Measurements from ENCODE around the gene CASTOR1.
"Not testable (repeated sequence)": the region's sequence is repeated elsewhere in the genome, so short reads cannot be mapped to it uniquely, and the experiment has no call there.

CASTOR1 gene
- total RNA-seq = 0.18 to 2.5 (median 1.3) reads per million in 3 experiments

GRCh38 chr22:30289141-30289979 lies at the start of gene CASTOR1:
CASTOR1 (minus strand) TSS chr22:30289505; CDS start chr22:30289497, 8 bp downstream.
- DNase-seq = peak; percentile 80

GRCh38 chr22:30338802-30339201 lies 49.5 kb upstream of the CASTOR1 start:
- DNase-seq = no peak

- DNase-seq = not testable (repeated sequence)
Observed at GRCh38 chr22:30338341-30338740, 49.0 kb upstream of the CASTOR1 start.

- DNase-seq = no peak
Observed at GRCh38 chr22:30337461-30337778, 48.1 kb upstream of the CASTOR1 start.

GRCh38 chr22:30336752-30337460 lies 47.6 kb upstream of the CASTOR1 start:
- DNase-seq = no peak

- no peak for DNase-seq
Observed at GRCh38 chr22:30335236-30335635, 45.9 kb upstream of the CASTOR1 start.

- no peak for DNase-seq
Observed at GRCh38 chr22:30334646-30335045, 45.3 kb upstream of the CASTOR1 start.

GRCh38 chr22:30333707-30334087 lies 44.4 kb upstream of the CASTOR1 start:
- DNase-seq = no peak

GRCh38 chr22:30332994-30333706 lies 43.8 kb upstream of the CASTOR1 start:
- DNase-seq = no peak

- no peak for DNase-seq
Observed at GRCh38 chr22:30332551-30332950, 43.2 kb upstream of the CASTOR1 start.

GRCh38 chr22:30328466-30329049 lies 39.3 kb upstream of the CASTOR1 start:
- no peak for DNase-seq

GRCh38 chr22:30327864-30328345 lies 38.6 kb upstream of the CASTOR1 start:
- no peak for DNase-seq

GRCh38 chr22:30326706-30327362 lies 37.5 kb upstream of the CASTOR1 start, which contains the start of gene TBC1D10A:
TBC1D10A (minus strand) TSS chr22:30326941; CDS start chr22:30326881, 60 bp downstream.
- peak; percentile 93 for DNase-seq

- no peak for DNase-seq
Observed at GRCh38 chr22:30326255-30326705, 37.0 kb upstream of the CASTOR1 start.

- DNase-seq = no peak
Observed at GRCh38 chr22:30325724-30326254, 36.5 kb upstream of the CASTOR1 start.

GRCh38 chr22:30325065-30325720 lies 35.9 kb upstream of the CASTOR1 start:
- DNase-seq = no peak

- DNase-seq = peak; percentile 53
Observed at GRCh38 chr22:30324014-30324730, 34.9 kb upstream of the CASTOR1 start.

GRCh38 chr22:30323246-30323645 lies 33.9 kb upstream of the CASTOR1 start:
- DNase-seq = no peak

- DNase-seq = no peak
Observed at GRCh38 chr22:30321461-30321860, 32.2 kb upstream of the CASTOR1 start.

GRCh38 chr22:30320021-30320556 lies 30.8 kb upstream of the CASTOR1 start:
- DNase-seq = no peak
